Thyroid gland (tissue), 4 donors: ENCODE results near the gene TAC4.

Experiments
- CTCF ChIP-seq, 6 experiments: fragments of 200-600 bp in 3 of 6; fragments of 450-650 bp in 3 of 6; sonication (generic) in 3 of 6; IDR thresholded peaks; one replicate each; pipeline ENCODE4 v1.5.1; 2016 to 2019; ENCODE audit warnings: antibody characterized with exemption in 6 of 6, mild to moderate bottlenecking in 2 of 6, inconsistent platforms in 1 of 6, moderate library complexity in 1 of 6
- POLR2A ChIP-seq, 2 donors: fragments of 450-650 bp; IDR thresholded peaks; one replicate each; pipeline ENCODE4 v1.6.1; 2017; ENCODE audit warnings: antibody characterized with exemption in 2 of 2, mild to moderate bottlenecking in 2 of 2, moderate library complexity in 1 of 2

DNA sequence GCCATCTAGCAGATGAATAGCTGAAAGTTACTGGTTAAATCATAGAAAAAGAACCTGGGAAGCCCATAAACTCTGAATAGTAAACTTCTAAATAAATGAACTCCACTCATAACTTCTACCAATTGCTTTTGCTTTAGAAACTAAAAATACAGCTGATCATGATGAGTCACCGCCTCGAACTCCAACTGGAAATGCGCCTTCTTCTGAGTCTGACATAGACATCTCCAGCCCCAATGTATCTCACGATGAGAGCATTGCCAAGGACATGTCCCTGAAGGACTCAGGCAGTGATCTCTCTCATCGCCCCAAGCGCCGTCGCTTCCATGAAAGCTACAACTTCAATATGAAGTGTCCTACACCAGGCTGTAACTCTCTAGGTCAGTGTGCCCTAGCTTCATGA is 49.7 kb downstream of the TAC4 start:
- TF ChIP-seq CTCF (IDR thresholded peaks at IDR 0.05) (no peak), POLR2A (IDR thresholded peaks at IDR 0.05) (no peak)
